Hepatocyte (in vitro differentiated cells): ENCODE measurements around the gene FREM1. TPM values are rescaled to one million over a fixed set of nuclear protein-coding genes. Genes with fewer than 3 reads are reported as not detected.

Source experiments
- DNase-seq: peaks from one replicate; pipeline ENCODE4 v3.0.0-alpha.2; 2016; ENCODE audit warnings: low spot score
- H2AFZ ChIP-seq: fragments of 200-600 bp; sonication (generic); 2 replicates; pipeline ENCODE4 v1.6.0; 2016; ENCODE audit warnings: antibody characterized with exemption, mild to moderate bottlenecking
- H3K27ac ChIP-seq: fragments of 200-600 bp; sonication (generic); 2 replicates; pipeline ENCODE4 v1.5.1; 2016; ENCODE audit warnings: mild to moderate bottlenecking
- H3K27me3 ChIP-seq: fragments of 200-600 bp; sonication (generic); 2 replicates; pipeline ENCODE4 v1.6.1; 2016
- H3K36me3 ChIP-seq: fragments of 200-600 bp; sonication (generic); replicated peaks from 2 replicates; pipeline ENCODE4 v1.5.1; 2016; ENCODE audit warnings: low read depth; ENCODE audit not compliant: insufficient read depth
- H3K4me1 ChIP-seq: fragments of 200-600 bp; sonication (generic); 2 replicates; pipeline ENCODE4 v1.5.1; 2016; ENCODE audit warnings: mild to moderate bottlenecking, moderate library complexity; ENCODE audit not compliant: insufficient read depth
- H3K4me2 ChIP-seq: fragments of 200-600 bp; sonication (generic); 2 replicates; pipeline ENCODE4 v1.6.0; 2016
- H3K4me3 ChIP-seq: fragments of 200-600 bp; sonication (generic); 2 replicates; pipeline ENCODE4 v1.5.1; 2016; ENCODE audit warnings: mild to moderate bottlenecking
- H3K79me2 ChIP-seq: fragments of 200-600 bp; sonication (generic); 2 replicates; pipeline ENCODE4 v1.6.0; 2017; ENCODE audit warnings: mild to moderate bottlenecking
- H3K9me2 ChIP-seq: fragments of 200-600 bp; sonication (generic); replicated peaks from 2 replicates; pipeline ENCODE4 v1.6.0; 2017; ENCODE audit warnings: mild to moderate bottlenecking; ENCODE audit not compliant: insufficient read depth
- H3K9me3 ChIP-seq: fragments of 200-600 bp; sonication (generic); 2 replicates; pipeline ENCODE4 v1.5.1; 2016; ENCODE audit warnings: low read depth, mild to moderate bottlenecking
- H4K20me1 ChIP-seq: fragments of 200-600 bp; sonication (generic); 2 replicates; pipeline ENCODE4 v1.6.0; 2016; ENCODE audit warnings: mild to moderate bottlenecking; ENCODE audit not compliant: insufficient read depth, poor library complexity, severe bottlenecking
- EZH2 ChIP-seq: fragments of 200-600 bp; sonication (generic); IDR thresholded peaks from 2 replicates; pipeline ENCODE4 v1.6.1; 2016; ENCODE audit warnings: antibody characterized with exemption, mild to moderate bottlenecking, borderline replicate concordance
- EZH2phosphoT487 ChIP-seq: fragments of 200-600 bp; sonication (generic); IDR thresholded peaks from one replicate; pipeline ENCODE4 v1.6.1; 2018; ENCODE audit warnings: antibody characterized with exemption, mild to moderate bottlenecking, low read depth, moderate library complexity; ENCODE audit not compliant: unreplicated experiment, severe bottlenecking
- polyA plus RNA-seq: library from polyadenylated mRNA; unstranded; fragments of >200 nt; fragmentation: Nextera tagmentation; extraction: Ambion mirVana; gene quantifications from 2 replicates; pipeline ENCODE4 v1.2.1, GENCODE V29; 2016
- small RNA-seq: library from RNA; depleted of rRNA; stranded (forward); fragments of <200 nt; gene quantifications from one replicate; pipeline ENCODE3, GENCODE V24; 2014
- total RNA-seq: library from RNA; depleted of rRNA; stranded (reverse); fragments of >200 nt; gene quantifications from 2 replicates; pipeline ENCODE4 v1.2.3, GENCODE V29; 2014
- TF ChIP-seq, protein P1 (sequence below): fragments of 200-600 bp; sonication (generic); IDR thresholded peaks from 2 replicates; pipeline ENCODE4 v1.5.1; 2016; ENCODE audit warnings: antibody characterized with exemption, mild to moderate bottlenecking; ENCODE audit not compliant: poor library complexity

Gene FREM1
- total and polyA plus RNA-seq, 2 experiments from 2014 or later = 9.7 to 36.1 TPM

- H3K4me1 ChIP-seq = no peaks in the 10 kb centered on the region
- no peak overlapping the region for H3K4me3 ChIP-seq
- peaks cover 26% of the 10 kb centered on the region for H3K79me2 ChIP-seq
- no peak overlapping the region for H2AFZ ChIP-seq
- H3K27me3 ChIP-seq = no peaks in the 10 kb centered on the region
- H4K20me1 ChIP-seq = no peaks in the 10 kb centered on the region
- no peaks in the 10 kb centered on the region for H3K9me2 ChIP-seq
- no peak overlapping the region for H3K27ac ChIP-seq
- no peaks in the 10 kb centered on the region for H3K9me3 ChIP-seq
- no peak for DNase-seq
- peaks cover 4% of the 10 kb centered on the region for H3K36me3 ChIP-seq
- TF ChIP-seq EZH2phosphoT487 (no peak), EZH2 (no peak)
- TF ChIP-seq, protein P1, sequence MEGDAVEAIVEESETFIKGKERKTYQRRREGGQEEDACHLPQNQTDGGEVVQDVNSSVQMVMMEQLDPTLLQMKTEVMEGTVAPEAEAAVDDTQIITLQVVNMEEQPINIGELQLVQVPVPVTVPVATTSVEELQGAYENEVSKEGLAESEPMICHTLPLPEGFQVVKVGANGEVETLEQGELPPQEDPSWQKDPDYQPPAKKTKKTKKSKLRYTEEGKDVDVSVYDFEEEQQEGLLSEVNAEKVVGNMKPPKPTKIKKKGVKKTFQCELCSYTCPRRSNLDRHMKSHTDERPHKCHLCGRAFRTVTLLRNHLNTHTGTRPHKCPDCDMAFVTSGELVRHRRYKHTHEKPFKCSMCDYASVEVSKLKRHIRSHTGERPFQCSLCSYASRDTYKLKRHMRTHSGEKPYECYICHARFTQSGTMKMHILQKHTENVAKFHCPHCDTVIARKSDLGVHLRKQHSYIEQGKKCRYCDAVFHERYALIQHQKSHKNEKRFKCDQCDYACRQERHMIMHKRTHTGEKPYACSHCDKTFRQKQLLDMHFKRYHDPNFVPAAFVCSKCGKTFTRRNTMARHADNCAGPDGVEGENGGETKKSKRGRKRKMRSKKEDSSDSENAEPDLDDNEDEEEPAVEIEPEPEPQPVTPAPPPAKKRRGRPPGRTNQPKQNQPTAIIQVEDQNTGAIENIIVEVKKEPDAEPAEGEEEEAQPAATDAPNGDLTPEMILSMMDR = no peak
- H3K4me2 ChIP-seq = no peak overlapping the region
Measured at GRCh38 chr9:14686168-14686567, 224.1 kb downstream of the FREM1 start.

Small RNA genes lying within 50 kb of the gene (small RNA-seq; reads per million reads assigned to genes)
- not detected for gene RNU6-1260P

Other genes starting within 250 kb of the FREM1 start
- gene ZDHHC21, start 217.0 kb downstream of the FREM1 start, total RNA-seq = 13.9 and 17.7 TPM in 2 replicates
- gene ZDHHC21, start 217.0 kb downstream of the FREM1 start, polyA plus RNA-seq = 3.7 and 4.7 TPM in 2 replicates
- gene CER1, start 187.7 kb downstream of the FREM1 start, total RNA-seq = 0.53 TPM in 1 of 2 replicates, not detected in the other
- gene CER1, start 187.7 kb downstream of the FREM1 start, polyA plus RNA-seq = not detected in 2 replicates